HEK293T (cell line): ENCODE measurements around the gene MAN1B1.

Experiments
- CTCF ChIA-PET: fragments of 350-600 bp; formaldehyde crosslinking; extraction: SDS; loops from one replicate; lab custom pipeline; 2021; ENCODE audit warnings: antibody characterized with exemption, inconsistent platforms; lab: Yijun Ruan, JAX
- POLR2A ChIA-PET: fragments of 350-600 bp; formaldehyde crosslinking; extraction: SDS; loops from one replicate; lab custom pipeline; 2020; ENCODE audit warnings: antibody characterized with exemption, inconsistent platforms; lab: Yijun Ruan, JAX
- DNase-seq: peaks from one replicate; pipeline ENCODE4 v3.0.0; 2012; ENCODE audit warnings: mixed read lengths; ENCODE audit errors: extremely low spot score
- ARNT ChIP-seq: fragments of 450-650 bp; IDR thresholded peaks from 2 replicates; pipeline ENCODE4 v1.6.1; 2017; ENCODE audit warnings: mild to moderate bottlenecking
- BHLHE40 ChIP-seq: fragments of 450-650 bp; IDR thresholded peaks from 2 replicates; pipeline ENCODE4 v1.6.1; 2016; ENCODE audit warnings: mild to moderate bottlenecking, moderate library complexity, borderline replicate concordance
- CTBP1 ChIP-seq: fragments of 450-650 bp; IDR thresholded peaks from 2 replicates; pipeline ENCODE4 v1.6.1; 2016; ENCODE audit warnings: borderline replicate concordance
- ELF4 ChIP-seq: fragments of 450-650 bp; IDR thresholded peaks from 2 replicates; pipeline ENCODE4 v1.6.1; 2017; ENCODE audit warnings: antibody characterized with exemption
- FOXA1 ChIP-seq: fragments of 450-650 bp; IDR thresholded peaks from 2 replicates; pipeline ENCODE4 v1.6.1; 2016; ENCODE audit warnings: mild to moderate bottlenecking
- FOXK2 ChIP-seq: fragments of 450-650 bp; IDR thresholded peaks from 2 replicates; pipeline ENCODE4 v1.6.1; 2016; ENCODE audit warnings: mild to moderate bottlenecking
- FOXM1 ChIP-seq: fragments of 450-650 bp; IDR thresholded peaks from 2 replicates; pipeline ENCODE4 v1.6.1; 2017; ENCODE audit warnings: mild to moderate bottlenecking, borderline replicate concordance
- HDGF ChIP-seq: fragments of 450-650 bp; IDR thresholded peaks from 2 replicates; pipeline ENCODE4 v1.6.1; 2017; ENCODE audit warnings: antibody characterized with exemption, borderline replicate concordance
- L3MBTL2 ChIP-seq: fragments of 450-650 bp; conservative IDR thresholded peaks from 2 replicates; pipeline ENCODE4 v1.6.1; 2016; ENCODE audit warnings: mild to moderate bottlenecking
- LEF1 ChIP-seq: fragments of 450-650 bp; IDR thresholded peaks from 2 replicates; pipeline ENCODE4 v1.6.1; 2017; ENCODE audit warnings: mild to moderate bottlenecking, borderline replicate concordance
- NFRKB ChIP-seq: fragments of 450-650 bp; IDR thresholded peaks from 2 replicates; pipeline ENCODE4 v1.6.1; 2016; ENCODE audit warnings: mild to moderate bottlenecking, moderate library complexity
- SP1 ChIP-seq: fragments of 450-650 bp; IDR thresholded peaks from 2 replicates; pipeline ENCODE4 v1.6.1; 2017
- SUZ12 ChIP-seq: fragments of 450-650 bp; IDR thresholded peaks from 2 replicates; pipeline ENCODE4 v1.6.1; 2016; ENCODE audit warnings: mild to moderate bottlenecking
- TARDBP ChIP-seq: fragments of 450-650 bp; IDR thresholded peaks from 2 replicates; pipeline ENCODE4 v1.6.1; 2016
- ZNF384 ChIP-seq: fragments of 450-650 bp; IDR thresholded peaks from 2 replicates; pipeline ENCODE4 v1.6.1; 2016
- TF ChIP-seq, protein P1 (sequence below): fragments of 450-650 bp; IDR thresholded peaks from 2 replicates; pipeline ENCODE4 v1.6.1; 2016

Gene MAN1B1

DNA sequence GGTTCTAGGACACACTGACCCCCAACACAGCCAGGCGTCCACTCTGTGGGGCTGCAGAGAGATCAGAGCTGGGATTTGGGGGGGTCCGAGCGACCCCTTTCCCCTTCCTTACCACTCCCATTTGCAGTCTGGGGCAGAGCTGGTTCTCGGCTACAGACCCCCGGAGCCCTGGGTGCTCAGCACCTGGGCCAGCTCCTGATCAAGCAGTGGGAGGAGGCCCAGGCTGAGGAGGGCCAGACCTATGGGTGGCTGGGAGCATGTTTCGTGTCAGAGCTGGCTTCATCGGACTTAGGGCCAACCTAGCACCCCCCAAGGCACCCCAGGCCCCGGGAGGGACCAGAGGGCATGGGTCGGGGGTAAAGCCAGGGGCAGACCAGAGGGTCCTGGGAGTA lies 59.7 kb downstream of the MAN1B1 start:
- CTCF ChIA-PET = no interaction called here
- POLR2A ChIA-PET = interaction anchor here (2.5 kb wide), 1 partner anchor 16 kb away, joined by 9 read pairs; no protein-coding TSS in a partner anchor
- no peak for DNase-seq
- TF ChIP-seq L3MBTL2 = no peak
- no peak for TF ChIP-seq SP1
- TF ChIP-seq FOXK2 = no peak
- no peak for TF ChIP-seq ELF4
- TF ChIP-seq HDGF = no peak
- TF ChIP-seq, protein P1, sequence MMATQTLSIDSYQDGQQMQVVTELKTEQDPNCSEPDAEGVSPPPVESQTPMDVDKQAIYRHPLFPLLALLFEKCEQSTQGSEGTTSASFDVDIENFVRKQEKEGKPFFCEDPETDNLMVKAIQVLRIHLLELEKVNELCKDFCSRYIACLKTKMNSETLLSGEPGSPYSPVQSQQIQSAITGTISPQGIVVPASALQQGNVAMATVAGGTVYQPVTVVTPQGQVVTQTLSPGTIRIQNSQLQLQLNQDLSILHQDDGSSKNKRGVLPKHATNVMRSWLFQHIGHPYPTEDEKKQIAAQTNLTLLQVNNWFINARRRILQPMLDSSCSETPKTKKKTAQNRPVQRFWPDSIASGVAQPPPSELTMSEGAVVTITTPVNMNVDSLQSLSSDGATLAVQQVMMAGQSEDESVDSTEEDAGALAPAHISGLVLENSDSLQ = no peak
- TF ChIP-seq FOXA1 = no peak
- no peak for TF ChIP-seq ARNT
- no peak for TF ChIP-seq TARDBP
- TF ChIP-seq NFRKB = no peak
- no peak for TF ChIP-seq BHLHE40
- no peak for TF ChIP-seq LEF1
- TF ChIP-seq CTBP1 = no peak
- TF ChIP-seq SUZ12 = no peak

DNA sequence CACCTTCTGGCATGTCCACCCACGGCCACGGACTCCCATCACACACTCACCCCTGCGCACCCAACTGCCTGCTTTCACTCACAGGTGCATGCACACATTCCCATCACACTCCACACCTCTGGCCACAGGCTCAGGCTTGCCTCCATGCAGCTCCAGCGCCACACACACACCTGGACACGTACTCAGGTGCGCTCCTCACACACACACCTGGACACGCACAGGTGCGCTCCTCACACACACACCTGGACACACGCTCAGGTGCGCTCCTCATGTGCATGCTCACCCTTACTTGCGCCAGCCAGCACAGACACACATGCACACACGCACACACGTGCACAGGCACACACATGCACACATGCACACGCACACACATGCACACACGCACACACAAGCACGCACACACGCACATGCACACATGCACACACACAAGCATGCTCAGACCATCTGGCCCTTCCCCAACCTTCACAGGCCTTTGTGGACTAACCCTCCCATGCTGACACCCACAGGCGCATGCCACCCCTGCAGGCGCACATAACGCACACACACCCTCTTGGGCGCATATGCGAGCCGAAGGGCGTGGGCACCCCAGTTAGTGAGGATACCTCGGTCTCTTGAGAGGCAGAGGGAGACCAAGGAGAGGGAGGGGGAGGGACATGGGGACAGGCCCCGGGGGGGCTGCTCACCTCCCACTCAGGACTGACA lies 60.5 kb downstream of the MAN1B1 start:
- ChIA-PET CTCF (no interaction called here), POLR2A (interaction anchor here (2.5 kb wide), 1 partner anchor 17 kb away, joined by 9 read pairs; no protein-coding TSS in a partner anchor)
- DNase-seq = no peak
- TF ChIP-seq ARNT (no peak), SUZ12 (no peak), ZNF384 (no peak), TARDBP (no peak)
- TF ChIP-seq, protein P1 = no peak

- TF ChIP-seq SUZ12 (no peak), SP1 (no peak), ZNF384 (no peak), HDGF (no peak), NFRKB (no peak), FOXA1 (no peak), TARDBP (no peak), CTBP1 (no peak), ELF4 (no peak), LEF1 (no peak)
- TF ChIP-seq, protein P1 = no peak
- ChIA-PET POLR2A (interaction anchor here (2.5 kb wide), 1 partner anchor 18 kb away, joined by 9 read pairs; no protein-coding TSS in a partner anchor), CTCF (no interaction called here)
- DNase-seq = no peak
Measured at GRCh38 chr9:137147793-137148160, 61.0 kb downstream of the MAN1B1 start.

DNA sequence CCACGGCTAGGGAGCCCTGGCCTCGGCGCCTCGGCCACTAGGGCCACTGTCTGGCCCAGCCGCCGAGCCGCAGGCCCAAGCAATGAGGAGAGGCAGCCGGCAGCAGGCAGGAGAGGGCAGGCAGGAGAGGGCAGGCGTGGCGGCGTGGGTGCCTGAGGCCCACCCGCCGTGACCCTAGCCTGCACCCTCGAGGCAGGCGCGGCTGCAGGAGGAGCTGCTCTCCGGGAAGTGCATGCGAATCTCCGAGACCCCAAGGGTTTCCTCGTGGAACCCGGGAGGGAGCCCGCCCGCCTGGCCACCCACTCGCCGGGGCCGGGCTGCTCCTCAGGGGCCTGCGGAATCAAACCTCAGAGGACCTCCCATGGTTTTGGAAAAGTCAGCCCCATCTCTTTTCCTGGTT lies 61.5 kb downstream of the MAN1B1 start:
- POLR2A ChIA-PET = interaction anchor here (3.4 kb wide), 1 partner anchor 18 kb away, joined by 57 read pairs; no protein-coding TSS in a partner anchor
- CTCF ChIA-PET = no interaction called here
- no peak for DNase-seq
- TF ChIP-seq CTBP1 (no peak), ZNF384 (no peak), LEF1 (no peak), ARNT (no peak), TARDBP (no peak), FOXA1 (no peak), NFRKB (no peak), FOXM1 (no peak)
- TF ChIP-seq, protein P1 = no peak

GRCh38 chr9:137148661-137149060 lies 61.9 kb downstream of the MAN1B1 start:
- ChIA-PET CTCF (no interaction called here), POLR2A (interaction anchor here (1.1 to 3.4 kb wide), 4 partner anchors 18 to 46 kb away, joined by 3 to 57 read pairs (median 16); partner anchors contain the start of genes ANAPC2 and SSNA1)
- TF ChIP-seq FOXM1 (no peak), FOXK2 (no peak), FOXA1 (no peak), NFRKB (no peak), TARDBP (no peak), HDGF (no peak), CTBP1 (no peak), SP1 (no peak), SUZ12 (no peak), ARNT (no peak), L3MBTL2 (no peak), LEF1 (no peak), ELF4 (no peak), ZNF384 (no peak), BHLHE40 (no peak)
- TF ChIP-seq, protein P1 = no peak
- no peak for DNase-seq
